WTC11 (cell line): ENCODE measurements around the gene CACNB3. TPM values are rescaled to one million over a fixed set of nuclear protein-coding genes. Genes with fewer than 3 reads are reported as not detected.

Experiments used
- CREM ChIP-seq: sonication (generic); formaldehyde crosslinking; IDR thresholded peaks from 2 replicates; pipeline ENCODE4 v1.8.1; 2022; ENCODE audit warnings: mild to moderate bottlenecking, missing genetic modification reagents, moderate library complexity
- ESRRA ChIP-seq: sonication (generic); formaldehyde crosslinking; IDR thresholded peaks from 2 replicates; pipeline ENCODE4 v1.8.1; 2022; ENCODE audit warnings: mild to moderate bottlenecking, missing genetic modification reagents, borderline replicate concordance
- GRHL2 ChIP-seq: fragments of 250-450 bp; sonication (Bioruptor Pico); IDR thresholded peaks from 2 replicates; pipeline ENCODE4 v1.8.0; 2022; ENCODE audit warnings: mild to moderate bottlenecking, moderate library complexity; ENCODE audit not compliant: insufficient replicate concordance, severe bottlenecking
- IRF2 ChIP-seq: sonication (generic); formaldehyde crosslinking; IDR thresholded peaks from 2 replicates; pipeline ENCODE4 v1.8.0; 2022; ENCODE audit warnings: low read depth, missing genetic modification reagents, borderline replicate concordance
- MXD4 ChIP-seq: fragments of 250-450 bp; sonication (Bioruptor Pico); IDR thresholded peaks from 2 replicates; pipeline ENCODE4 v1.8.0; 2021; ENCODE audit warnings: mild to moderate bottlenecking, moderate library complexity, borderline replicate concordance
- NFE2L1 ChIP-seq: sonication (generic); formaldehyde crosslinking; IDR thresholded peaks from 2 replicates; pipeline ENCODE4 v1.8.1; 2023; ENCODE audit warnings: missing genetic modification reagents
- NR1H2 ChIP-seq: sonication (generic); formaldehyde crosslinking; IDR thresholded peaks from 2 replicates; pipeline ENCODE4 v1.9.0; 2021; ENCODE audit warnings: mild to moderate bottlenecking, moderate library complexity, missing genetic modification reagents
- NR2C2 ChIP-seq: sonication (generic); formaldehyde crosslinking; IDR thresholded peaks from 2 replicates; pipeline ENCODE4 v1.8.0; 2022; ENCODE audit warnings: mild to moderate bottlenecking, missing genetic modification reagents
- PRRX2 ChIP-seq: fragments of 250-450 bp; sonication (Bioruptor Pico); IDR thresholded peaks from 2 replicates; pipeline ENCODE4 v1.8.0; 2021; ENCODE audit warnings: mild to moderate bottlenecking
- RORB ChIP-seq: fragments of 250-450 bp; sonication (Bioruptor Pico); IDR thresholded peaks from 2 replicates; pipeline ENCODE4 v1.9.0; 2021; ENCODE audit warnings: mild to moderate bottlenecking
- SP1 ChIP-seq: sonication (generic); formaldehyde crosslinking; conservative IDR thresholded peaks from 2 replicates; pipeline ENCODE4 v1.8.1; 2022; ENCODE audit warnings: missing genetic modification reagents
- TCF7 ChIP-seq: sonication (generic); formaldehyde crosslinking; IDR thresholded peaks from 2 replicates; pipeline ENCODE4 v1.8.0; 2022; ENCODE audit warnings: mild to moderate bottlenecking, low read depth, missing genetic modification reagents, moderate library complexity
- TEAD4 ChIP-seq: sonication (generic); formaldehyde crosslinking; IDR thresholded peaks from 2 replicates; pipeline ENCODE4 v1.8.0; 2022; ENCODE audit warnings: mild to moderate bottlenecking, missing genetic modification reagents
- TP53 ChIP-seq: sonication (generic); formaldehyde crosslinking; IDR thresholded peaks from 2 replicates; pipeline ENCODE4 v1.8.1; 2023; ENCODE audit warnings: mild to moderate bottlenecking, missing genetic modification reagents
- ZNF138 ChIP-seq: sonication (generic); formaldehyde crosslinking; conservative IDR thresholded peaks from 2 replicates; pipeline ENCODE4 v1.8.1; 2022; ENCODE audit warnings: mild to moderate bottlenecking, moderate library complexity, missing genetic modification reagents
- ZNF219 ChIP-seq: sonication (generic); formaldehyde crosslinking; IDR thresholded peaks from 2 replicates; pipeline ENCODE4 v1.8.0; 2023; ENCODE audit warnings: missing genetic modification reagents, mild to moderate bottlenecking, borderline replicate concordance
- ZNF232 ChIP-seq: sonication (generic); formaldehyde crosslinking; IDR thresholded peaks from 2 replicates; pipeline ENCODE4 v1.8.0; 2022; ENCODE audit warnings: mild to moderate bottlenecking, missing genetic modification reagents
- total RNA-seq: library from RNA; stranded (reverse); gene quantifications from 3 replicates; pipeline ENCODE4 v1.2.3, GENCODE V29; 2021
- TF ChIP-seq, protein P1 (sequence below): sonication (generic); formaldehyde crosslinking; IDR thresholded peaks from 2 replicates; pipeline ENCODE4 v1.8.0; 2022; ENCODE audit warnings: mild to moderate bottlenecking, missing genetic modification reagents
- TF ChIP-seq, protein P2 (sequence below): fragments of 250-450 bp; sonication (Bioruptor Pico); IDR thresholded peaks from 2 replicates; pipeline ENCODE4 v1.9.0; 2021; ENCODE audit warnings: mild to moderate bottlenecking
- TF ChIP-seq, protein P3 (sequence below): sonication (generic); formaldehyde crosslinking; IDR thresholded peaks from 2 replicates; pipeline ENCODE4 v1.8.0; 2022; ENCODE audit warnings: mild to moderate bottlenecking, missing genetic modification reagents
- TF ChIP-seq, protein P4 (sequence below): sonication (generic); formaldehyde crosslinking; IDR thresholded peaks from 2 replicates; pipeline ENCODE4 v1.8.1; 2022; ENCODE audit warnings: missing genetic modification reagents, borderline replicate concordance

The CACNB3 gene
- total RNA-seq, 1 experiment from 2014 or later = 17.0 TPM

DNA sequence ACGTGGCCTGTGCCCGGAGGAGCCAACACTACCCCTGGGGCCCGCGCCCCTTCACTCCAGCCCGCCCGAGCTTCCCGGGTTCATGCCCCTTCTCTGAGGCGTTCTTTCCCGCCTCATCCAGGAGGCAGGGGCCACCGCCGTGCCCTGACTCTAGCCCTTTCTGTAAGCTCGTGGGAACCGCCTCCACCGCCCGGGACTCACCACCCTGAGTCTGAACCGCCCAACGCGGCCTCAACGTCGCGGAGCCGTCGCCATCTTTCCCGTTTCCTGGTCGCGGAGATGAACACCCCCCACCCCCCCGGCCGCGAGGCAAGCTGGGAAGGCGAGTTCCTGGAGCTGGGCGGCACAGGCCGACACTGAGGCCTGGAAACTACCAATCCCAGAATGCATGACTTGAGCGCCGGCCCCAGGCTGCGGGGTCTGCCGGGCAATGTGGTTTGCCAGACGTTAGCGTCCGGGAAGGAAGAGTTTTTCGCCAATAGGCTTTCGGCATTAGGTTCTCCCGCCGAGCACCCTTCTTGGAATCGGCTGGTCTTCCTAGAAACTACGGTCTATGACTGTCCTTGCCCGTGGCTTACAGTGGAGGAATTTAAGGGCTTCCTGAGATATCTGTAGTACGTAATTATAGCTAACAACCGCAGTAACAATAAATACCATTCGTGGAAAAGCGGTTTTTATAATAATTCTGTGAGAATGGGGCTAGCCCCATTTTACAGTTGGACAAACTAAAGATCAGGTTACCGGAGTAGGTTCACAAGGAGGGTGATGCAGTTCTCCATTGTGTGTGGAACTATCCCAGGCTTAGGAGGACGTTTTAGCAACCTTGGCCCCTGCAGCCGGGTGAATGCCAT is 33.8 kb downstream of the CACNB3 start, which contains the start of gene DDX23 (continued):
- no peak for TF ChIP-seq GRHL2
- TF ChIP-seq PRRX2 = no peak
- TF ChIP-seq SP1 (CRISPR knock-in tag) = peak; percentile 78
- no peak for TF ChIP-seq IRF2 (CRISPR knock-in tag)
- no peak for TF ChIP-seq NR2C2 (CRISPR knock-in tag)
- TF ChIP-seq, protein P1, sequence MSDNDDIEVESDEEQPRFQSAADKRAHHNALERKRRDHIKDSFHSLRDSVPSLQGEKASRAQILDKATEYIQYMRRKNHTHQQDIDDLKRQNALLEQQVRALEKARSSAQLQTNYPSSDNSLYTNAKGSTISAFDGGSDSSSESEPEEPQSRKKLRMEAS (CRISPR knock-in tag) = peak; percentile 54
- TF ChIP-seq TP53 (CRISPR knock-in tag) = no peak
- no peak for TF ChIP-seq ZNF219 (CRISPR knock-in tag)
- no peak for TF ChIP-seq RORB (CRISPR knock-in tag)
- TF ChIP-seq, protein P2, sequence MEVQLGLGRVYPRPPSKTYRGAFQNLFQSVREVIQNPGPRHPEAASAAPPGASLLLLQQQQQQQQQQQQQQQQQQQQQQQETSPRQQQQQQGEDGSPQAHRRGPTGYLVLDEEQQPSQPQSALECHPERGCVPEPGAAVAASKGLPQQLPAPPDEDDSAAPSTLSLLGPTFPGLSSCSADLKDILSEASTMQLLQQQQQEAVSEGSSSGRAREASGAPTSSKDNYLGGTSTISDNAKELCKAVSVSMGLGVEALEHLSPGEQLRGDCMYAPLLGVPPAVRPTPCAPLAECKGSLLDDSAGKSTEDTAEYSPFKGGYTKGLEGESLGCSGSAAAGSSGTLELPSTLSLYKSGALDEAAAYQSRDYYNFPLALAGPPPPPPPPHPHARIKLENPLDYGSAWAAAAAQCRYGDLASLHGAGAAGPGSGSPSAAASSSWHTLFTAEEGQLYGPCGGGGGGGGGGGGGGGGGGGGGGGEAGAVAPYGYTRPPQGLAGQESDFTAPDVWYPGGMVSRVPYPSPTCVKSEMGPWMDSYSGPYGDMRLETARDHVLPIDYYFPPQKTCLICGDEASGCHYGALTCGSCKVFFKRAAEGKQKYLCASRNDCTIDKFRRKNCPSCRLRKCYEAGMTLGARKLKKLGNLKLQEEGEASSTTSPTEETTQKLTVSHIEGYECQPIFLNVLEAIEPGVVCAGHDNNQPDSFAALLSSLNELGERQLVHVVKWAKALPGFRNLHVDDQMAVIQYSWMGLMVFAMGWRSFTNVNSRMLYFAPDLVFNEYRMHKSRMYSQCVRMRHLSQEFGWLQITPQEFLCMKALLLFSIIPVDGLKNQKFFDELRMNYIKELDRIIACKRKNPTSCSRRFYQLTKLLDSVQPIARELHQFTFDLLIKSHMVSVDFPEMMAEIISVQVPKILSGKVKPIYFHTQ (CRISPR knock-in tag) = no peak
- no peak for TF ChIP-seq ZNF232 (CRISPR knock-in tag)
- TF ChIP-seq TCF7 (CRISPR knock-in tag) = no peak
- TF ChIP-seq ZNF138 = no peak
- TF ChIP-seq CREM = peak; percentile 77; the same call in 1 of the 2 replicates
- no peak for TF ChIP-seq ESRRA (CRISPR knock-in tag)
- TF ChIP-seq MXD4 (CRISPR knock-in tag) = no peak
- TF ChIP-seq NFE2L1 (CRISPR knock-in tag) = 0 out of 2 replicates have a peak, but pooled peaks have one; percentile 7
- TF ChIP-seq, protein P3, sequence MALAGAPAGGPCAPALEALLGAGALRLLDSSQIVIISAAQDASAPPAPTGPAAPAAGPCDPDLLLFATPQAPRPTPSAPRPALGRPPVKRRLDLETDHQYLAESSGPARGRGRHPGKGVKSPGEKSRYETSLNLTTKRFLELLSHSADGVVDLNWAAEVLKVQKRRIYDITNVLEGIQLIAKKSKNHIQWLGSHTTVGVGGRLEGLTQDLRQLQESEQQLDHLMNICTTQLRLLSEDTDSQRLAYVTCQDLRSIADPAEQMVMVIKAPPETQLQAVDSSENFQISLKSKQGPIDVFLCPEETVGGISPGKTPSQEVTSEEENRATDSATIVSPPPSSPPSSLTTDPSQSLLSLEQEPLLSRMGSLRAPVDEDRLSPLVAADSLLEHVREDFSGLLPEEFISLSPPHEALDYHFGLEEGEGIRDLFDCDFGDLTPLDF (CRISPR knock-in tag) = no peak
- TF ChIP-seq, protein P4, sequence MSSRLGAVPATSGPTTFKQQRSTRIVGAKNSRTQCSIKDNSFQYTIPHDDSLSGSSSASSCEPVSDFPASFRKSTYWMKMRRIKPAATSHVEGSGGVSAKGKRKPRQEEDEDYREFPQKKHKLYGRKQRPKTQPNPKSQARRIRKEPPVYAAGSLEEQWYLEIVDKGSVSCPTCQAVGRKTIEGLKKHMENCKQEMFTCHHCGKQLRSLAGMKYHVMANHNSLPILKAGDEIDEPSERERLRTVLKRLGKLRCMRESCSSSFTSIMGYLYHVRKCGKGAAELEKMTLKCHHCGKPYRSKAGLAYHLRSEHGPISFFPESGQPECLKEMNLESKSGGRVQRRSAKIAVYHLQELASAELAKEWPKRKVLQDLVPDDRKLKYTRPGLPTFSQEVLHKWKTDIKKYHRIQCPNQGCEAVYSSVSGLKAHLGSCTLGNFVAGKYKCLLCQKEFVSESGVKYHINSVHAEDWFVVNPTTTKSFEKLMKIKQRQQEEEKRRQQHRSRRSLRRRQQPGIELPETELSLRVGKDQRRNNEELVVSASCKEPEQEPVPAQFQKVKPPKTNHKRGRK (CRISPR knock-in tag) = no peak
- no peak; the same call in 1 of the 2 replicates for TF ChIP-seq TEAD4 (CRISPR knock-in tag)
- TF ChIP-seq NR1H2 (CRISPR knock-in tag) = no peak
- TF ChIP-seq, all 79 proteins: peak for 13
